MM.1S (cell line): ENCODE results near the gene SYT1.
"Not testable (repeated sequence)": the region's sequence is repeated elsewhere in the genome, so short reads cannot be mapped to it uniquely, and the experiment has no call there.

Experiments
- DNase-seq: peaks from one replicate; pipeline ENCODE4 v3.0.0-alpha.2; 2015
- H2AFZ ChIP-seq: fragments of 300-600 bp; sonication (generic); 2 replicates; pipeline ENCODE4 v1.6.0; 2016; ENCODE audit warnings: antibody characterized with exemption, low read length
- H3F3A ChIP-seq: fragments of 300-600 bp; sonication (generic); 2 replicates; pipeline ENCODE4 v1.6.1; 2016; ENCODE audit warnings: mild to moderate bottlenecking, antibody characterized with exemption, low read length, moderate library complexity, mixed read lengths; ENCODE audit not compliant: insufficient read depth
- H3K27ac ChIP-seq: fragments of 300-600 bp; sonication (generic); 2 replicates; pipeline ENCODE4 v1.5.1; 2016; ENCODE audit warnings: mild to moderate bottlenecking, low read length
- H3K27me3 ChIP-seq: fragments of 300-600 bp; sonication (generic); replicated peaks from 2 replicates; pipeline ENCODE4 v1.6.0; 2016; ENCODE audit warnings: low read length; ENCODE audit not compliant: insufficient read depth
- H3K36me3 ChIP-seq: fragments of 300-600 bp; sonication (generic); replicated peaks from 2 replicates; pipeline ENCODE4 v1.6.1; 2016; ENCODE audit warnings: mild to moderate bottlenecking, low read length, mixed read lengths; ENCODE audit not compliant: insufficient read depth
- H3K4me1 ChIP-seq: fragments of 300-600 bp; sonication (generic); 2 replicates; pipeline ENCODE4 v1.6.1; 2016; ENCODE audit warnings: low read length, mixed read lengths
- H3K4me2 ChIP-seq: fragments of 300-600 bp; sonication (generic); 2 replicates; pipeline ENCODE4 v1.6.0; 2016; ENCODE audit warnings: low read depth, low read length
- H3K4me3 ChIP-seq: fragments of 300-600 bp; sonication (generic); 2 replicates; pipeline ENCODE4 v1.5.1; 2016; ENCODE audit warnings: low read length, mixed read lengths
- H3K79me2 ChIP-seq: fragments of 300-600 bp; sonication (generic); 2 replicates; pipeline ENCODE4 v1.6.1; 2016; ENCODE audit warnings: mixed run types, low read length, mixed read lengths
- H3K9ac ChIP-seq: fragments of 300-600 bp; sonication (generic); 2 replicates; pipeline ENCODE4 v1.6.1; 2016; ENCODE audit warnings: low read length, mixed read lengths
- H3K9me2 ChIP-seq: fragments of 300-600 bp; sonication (generic); replicated peaks from 2 replicates; pipeline ENCODE4 v1.6.1; 2016; ENCODE audit warnings: mild to moderate bottlenecking, low read length, mixed read lengths; ENCODE audit not compliant: insufficient read depth
- H3K9me3 ChIP-seq: fragments of 300-600 bp; sonication (generic); replicated peaks from 2 replicates; pipeline ENCODE4 v1.6.1; 2016; ENCODE audit warnings: mild to moderate bottlenecking, low read length, mixed read lengths; ENCODE audit not compliant: insufficient read depth
- H4K20me1 ChIP-seq: fragments of 300-600 bp; sonication (generic); 2 replicates; pipeline ENCODE4 v1.6.1; 2016; ENCODE audit warnings: mild to moderate bottlenecking, low read length, moderate library complexity, mixed read lengths; ENCODE audit not compliant: insufficient read depth
- EZH2 ChIP-seq: fragments of 300-600 bp; sonication (generic); optimal IDR thresholded peaks from 2 replicates; pipeline ENCODE3; 2017; ENCODE audit warnings: low read depth, mild to moderate bottlenecking, antibody characterized with exemption, low read length, mixed read lengths
- EZH2phosphoT487 ChIP-seq: fragments of 300-600 bp; sonication (generic); IDR thresholded peaks from 2 replicates; pipeline ENCODE4 v1.6.1; 2018; ENCODE audit warnings: antibody characterized with exemption, low read length
- TF ChIP-seq, protein P1 (sequence below): fragments of 300-600 bp; sonication (generic); IDR thresholded peaks from 2 replicates; pipeline ENCODE4 v1.5.1; 2016; ENCODE audit warnings: antibody characterized with exemption, low read length, mixed read lengths

Gene SYT1

GRCh38 chr12:79206871-79207270 is 342.3 kb downstream of the SYT1 start:
- DNase-seq, result no peak
- H3K27ac ChIP-seq, result no peak overlapping the region
- TF ChIP-seq EZH2, result no peak
- TF ChIP-seq, protein P1, sequence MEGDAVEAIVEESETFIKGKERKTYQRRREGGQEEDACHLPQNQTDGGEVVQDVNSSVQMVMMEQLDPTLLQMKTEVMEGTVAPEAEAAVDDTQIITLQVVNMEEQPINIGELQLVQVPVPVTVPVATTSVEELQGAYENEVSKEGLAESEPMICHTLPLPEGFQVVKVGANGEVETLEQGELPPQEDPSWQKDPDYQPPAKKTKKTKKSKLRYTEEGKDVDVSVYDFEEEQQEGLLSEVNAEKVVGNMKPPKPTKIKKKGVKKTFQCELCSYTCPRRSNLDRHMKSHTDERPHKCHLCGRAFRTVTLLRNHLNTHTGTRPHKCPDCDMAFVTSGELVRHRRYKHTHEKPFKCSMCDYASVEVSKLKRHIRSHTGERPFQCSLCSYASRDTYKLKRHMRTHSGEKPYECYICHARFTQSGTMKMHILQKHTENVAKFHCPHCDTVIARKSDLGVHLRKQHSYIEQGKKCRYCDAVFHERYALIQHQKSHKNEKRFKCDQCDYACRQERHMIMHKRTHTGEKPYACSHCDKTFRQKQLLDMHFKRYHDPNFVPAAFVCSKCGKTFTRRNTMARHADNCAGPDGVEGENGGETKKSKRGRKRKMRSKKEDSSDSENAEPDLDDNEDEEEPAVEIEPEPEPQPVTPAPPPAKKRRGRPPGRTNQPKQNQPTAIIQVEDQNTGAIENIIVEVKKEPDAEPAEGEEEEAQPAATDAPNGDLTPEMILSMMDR, result no peak
- no peak for TF ChIP-seq EZH2phosphoT487
- H3K9me3 ChIP-seq, result no peaks in the 10 kb centered on the region
- no peaks in the 10 kb centered on the region for H3K79me2 ChIP-seq
- H3K36me3 ChIP-seq, result no peaks in the 10 kb centered on the region
- no peak overlapping the region for H3K4me3 ChIP-seq
- no peaks in the 10 kb centered on the region for H4K20me1 ChIP-seq
- no peak overlapping the region for H3K9ac ChIP-seq
- no peaks in the 10 kb centered on the region for H3K9me2 ChIP-seq
- no peaks in the 10 kb centered on the region for H3F3A ChIP-seq
- no peaks in the 10 kb centered on the region for H3K27me3 ChIP-seq
- H2AFZ ChIP-seq, result no peak overlapping the region
- no peak overlapping the region for H3K4me2 ChIP-seq
- no peaks in the 10 kb centered on the region for H3K4me1 ChIP-seq

GRCh38 chr12:79210403-79210802 is 345.8 kb downstream of the SYT1 start:
- H3K4me1 ChIP-seq, H3K4me2 ChIP-seq, H4K20me1 ChIP-seq, H3K9ac ChIP-seq, H3K36me3 ChIP-seq, H2AFZ ChIP-seq, H3K27me3 ChIP-seq, H3K9me2 ChIP-seq, H3K4me3 ChIP-seq, H3K9me3 ChIP-seq, H3F3A ChIP-seq, DNase-seq, H3K27ac ChIP-seq, H3K79me2 ChIP-seq: not testable (repeated sequence)

- H3K9me3 ChIP-seq, result no peaks in the 10 kb centered on the region
- no peaks in the 10 kb centered on the region for H3K27me3 ChIP-seq
- no peak overlapping the region for H2AFZ ChIP-seq
- TF ChIP-seq EZH2 (no peak), EZH2phosphoT487 (no peak)
- TF ChIP-seq, protein P1, result no peak
- no peak overlapping the region for H3K4me3 ChIP-seq
- no peak overlapping the region for H3K4me2 ChIP-seq
- H3F3A ChIP-seq, result no peaks in the 10 kb centered on the region
- H4K20me1 ChIP-seq, result no peaks in the 10 kb centered on the region
- no peak overlapping the region for H3K27ac ChIP-seq
- no peaks in the 10 kb centered on the region; the same call in 1 of the 2 replicates for H3K36me3 ChIP-seq
- no peaks in the 10 kb centered on the region for H3K9me2 ChIP-seq
- DNase-seq, result no peak
- H3K9ac ChIP-seq, result no peak overlapping the region
- H3K79me2 ChIP-seq, result no peaks in the 10 kb centered on the region
- H3K4me1 ChIP-seq, result no peaks in the 10 kb centered on the region
Measured at GRCh38 chr12:79217306-79217705, 352.7 kb downstream of the SYT1 start.

GRCh38 chr12:79223210-79223609 is 358.6 kb downstream of the SYT1 start:
- Histone ChIP-seq H3K9ac (no peak overlapping the region), H3K4me3 (no peak overlapping the region), H3K4me1 (no peaks in the 10 kb centered on the region), H3K9me2 (no peaks in the 10 kb centered on the region), H4K20me1 (no peaks in the 10 kb centered on the region), H3K27me3 (no peaks in the 10 kb centered on the region), H3F3A (no peaks in the 10 kb centered on the region), H3K4me2 (no peak overlapping the region), H3K9me3 (no peaks in the 10 kb centered on the region), H2AFZ (no peak overlapping the region), H3K27ac (no peak overlapping the region), H3K36me3 (no peaks in the 10 kb centered on the region; the same call in 1 of the 2 replicates), H3K79me2 (no peaks in the 10 kb centered on the region)
- TF ChIP-seq EZH2 (no peak), EZH2phosphoT487 (no peak)
- TF ChIP-seq, protein P1, result no peak
- no peak for DNase-seq
